ENCODE data around the gene JPH4.
A peak's percentile ranks its signal among the peaks of the same experiment; 100 is the strongest.

The JPH4 gene

GRCh38 chr14:23580152-23580926, 1.7 kb upstream of the JPH4 start:
- no peak for DNase-seq (ENCODE audit: low read depth in 2 of 2, low spot score in 1 of 2)

GRCh38 chr14:23579739-23580138, 1.1 kb upstream of the JPH4 start:
- no peak for DNase-seq (ENCODE audit: low read depth in 2 of 2, low spot score in 1 of 2)

- no peak for DNase-seq (ENCODE audit: low read depth in 2 of 2, low spot score in 1 of 2)
These were observed 681 bp upstream of the JPH4 start for GRCh38 chr14:23579311-23579630.

- no peak for DNase-seq (ENCODE audit: low read depth in 2 of 2, low spot score in 1 of 2)
These were observed 739 bp downstream of the JPH4 start for GRCh38 chr14:23577710-23578392.

GRCh38 chr14:23577004-23577681, 1.4 kb downstream of the JPH4 start:
- DNase-seq (ENCODE audit: low read depth in 2 of 2, low spot score in 1 of 2), result no peak

GRCh38 chr14:23573384-23574015, 5.1 kb downstream of the JPH4 start:
- DNase-seq (ENCODE audit: low read depth in 2 of 2, low spot score in 1 of 2), result no peak

- no peak for DNase-seq (ENCODE audit: low read depth in 2 of 2, low spot score in 1 of 2)
These were observed 5.8 kb downstream of the JPH4 start for GRCh38 chr14:23572836-23573235.

GRCh38 chr14:23572524-23572828, 6.1 kb downstream of the JPH4 start:
- no peak for DNase-seq (ENCODE audit: low read depth in 2 of 2, low spot score in 1 of 2)

GRCh38 chr14:23571701-23572523, 6.7 kb downstream of the JPH4 start:
- DNase-seq (ENCODE audit: low read depth in 2 of 2, low spot score in 1 of 2), result no peak

- DNase-seq (ENCODE audit: low read depth in 2 of 2, low spot score in 1 of 2), result no peak
These were observed 7.6 kb downstream of the JPH4 start for GRCh38 chr14:23570806-23571483.

GRCh38 chr14:23569443-23570151, 9.0 kb downstream of the JPH4 start:
- DNase-seq (ENCODE audit: low read depth in 2 of 2, low spot score in 1 of 2), result no peak

- DNase-seq (ENCODE audit: low read depth in 2 of 2, low spot score in 1 of 2), result no peak
These were observed 9.8 kb downstream of the JPH4 start for GRCh38 chr14:23568600-23569331.

GRCh38 chr14:23568021-23568599, 10.5 kb downstream of the JPH4 start:
- DNase-seq (ENCODE audit: low read depth in 2 of 2, low spot score in 1 of 2), result no peak

- DNase-seq (ENCODE audit: low read depth in 2 of 2, low spot score in 1 of 2), result peak; percentile 59 to 68
These were observed 11.2 kb downstream of the JPH4 start, which contains the start of gene AP1G2 for GRCh38 chr14:23567186-23568020. AP1G2 (minus strand) TSS chr14:23567791; CDS start chr14:23567314, 477 bp downstream.

- DNase-seq (ENCODE audit: low read depth in 2 of 2, low spot score in 1 of 2), result no peak
These were observed 11.8 kb downstream of the JPH4 start for GRCh38 chr14:23566778-23567185.

- DNase-seq (ENCODE audit: low read depth in 2 of 2, low spot score in 1 of 2), result no peak
These were observed 12.3 kb downstream of the JPH4 start for GRCh38 chr14:23566112-23566777.

- DNase-seq (ENCODE audit: low read depth in 2 of 2, low spot score in 1 of 2), result no peak
These were observed 13.0 kb downstream of the JPH4 start for GRCh38 chr14:23565626-23566025.
